HepG2 (cell line): ENCODE measurements around the gene TEX13B. TPM values are rescaled to one million over a fixed set of nuclear protein-coding genes. Genes with fewer than 3 reads are reported as not detected.

Experiments
- ATAC-seq: fragments of 200-7000 bp; cut with Tn5 transposase; 3 replicates; pipeline ENCODE4 v1.9.1; 2020; ENCODE audit warnings: mild to moderate bottlenecking, moderate library complexity
- BruUV-seq: library from RNA; stranded (reverse); fragments of 400-500 nt; replicated peaks from 2 replicates; lab custom pipeline; 2021; lab: Mats Ljungman, UMichigan
- CTCF ChIA-PET: fragments of 300-600 bp; formaldehyde crosslinking; extraction: SDS; loops from one replicate; lab custom pipeline; 2021; ENCODE audit warnings: low total read pairs, inconsistent platforms, low intra/inter-chr PET ratio; lab: Yijun Ruan, JAX
- POLR2A ChIA-PET: fragments of 350-600 bp; sonication (Branson Sonifier 250); formaldehyde crosslinking; loops from one replicate; lab custom pipeline; 2020; ENCODE audit warnings: antibody characterized with exemption, inconsistent platforms; lab: Yijun Ruan, JAX
- DNase-seq: peaks from one replicate; pipeline ENCODE4 v3.0.0-alpha.2; 2015; ENCODE audit warnings: low spot score
- FAIRE-seq: peaks from 3 replicates; lab custom pipeline; 2011; peaks lifted over from hg19 to GRCh38; lab: Jason Lieb, UNC
- H2AFZ ChIP-seq: one replicate; pipeline ENCODE4 v1.6.1; 2011; ENCODE audit warnings: low read length, inconsistent platforms
- H3K27ac ChIP-seq: fragments of 300-600 bp; 3 replicates; pipeline ENCODE4 v1.8.0; 2011; ENCODE audit warnings: mixed run types, mild to moderate bottlenecking, mixed read lengths, low read length, inconsistent platforms; ENCODE audit not compliant: insufficient read depth; ENCODE audit errors: extremely low read length
- H3K27me3 ChIP-seq, 2 experiments: fragments of 200-600 bp in 1 of 2; 2 replicates in 1 of 2; 3 replicates in 1 of 2; pipeline versions ENCODE4 v1.6.0 to v1.8.0; 2011; ENCODE audit warnings: low read length in 2 of 2, mild to moderate bottlenecking in 2 of 2, moderate library complexity in 2 of 2, inconsistent platforms in 1 of 2; ENCODE audit not compliant: insufficient read depth in 2 of 2, control insufficient read depth in 1 of 2
- H3K36me3 ChIP-seq, 2 experiments: fragments of 200-600 bp in 1 of 2; replicated peaks in 1 of 2; 2 replicates in 1 of 2; 3 replicates in 1 of 2; pipeline versions ENCODE4 v1.5.1 to v1.8.0; 2011; ENCODE audit warnings: low read length in 2 of 2, inconsistent platforms in 1 of 2; ENCODE audit not compliant: insufficient read depth in 2 of 2, control insufficient read depth in 1 of 2
- H3K4me1 ChIP-seq: 2 replicates; pipeline ENCODE4 v1.5.1; 2012; ENCODE audit warnings: low read length, inconsistent platforms; ENCODE audit not compliant: insufficient read depth
- H3K4me2 ChIP-seq: 2 replicates; pipeline ENCODE4 v1.6.0; 2011; ENCODE audit warnings: low read depth, low read length, inconsistent platforms
- H3K4me3 ChIP-seq, 3 experiments: fragments of 200-600 bp in 1 of 3; sonication (generic), shearing (Covaris generic) in 1 of 3; replicated peaks in 1 of 3; 2 replicates each; pipeline ENCODE4 v1.5.1; 2011 to 2016; ENCODE audit warnings: low read length in 3 of 3, inconsistent platforms in 2 of 3, low read depth in 2 of 3, mild to moderate bottlenecking in 2 of 3, control low read depth in 1 of 3, mixed read lengths in 1 of 3; ENCODE audit not compliant: insufficient read depth in 1 of 3
- H3K79me2 ChIP-seq: one replicate; pipeline ENCODE4 v1.6.1; 2011; ENCODE audit warnings: low read length, inconsistent platforms; ENCODE audit not compliant: insufficient read depth
- H3K9ac ChIP-seq: 2 replicates; pipeline ENCODE4 v1.6.0; 2011; ENCODE audit warnings: mild to moderate bottlenecking, low read depth, low read length, inconsistent platforms; ENCODE audit not compliant: insufficient read depth
- H3K9me3 ChIP-seq: 2 replicates; pipeline ENCODE4 v1.5.1; 2012; ENCODE audit warnings: mild to moderate bottlenecking, low read length
- H4K20me1 ChIP-seq: 2 replicates; pipeline ENCODE4 v1.6.0; 2011; ENCODE audit warnings: inconsistent platforms, mild to moderate bottlenecking, low read length, moderate library complexity; ENCODE audit not compliant: insufficient read depth
- CBFB ChIP-seq: sonication (generic); formaldehyde crosslinking; IDR thresholded peaks from 2 replicates; pipeline ENCODE4 v1.4.0; 2020; ENCODE audit warnings: missing genetic modification reagents
- CREB1 ChIP-seq, 2 experiments: fragments of 450-650 bp in 1 of 2; IDR thresholded peaks; 2 replicates each; pipeline ENCODE4 v1.6.1; 2016 to 2017; ENCODE audit warnings: control low read depth in 1 of 2, mild to moderate bottlenecking in 1 of 2, missing compliant biosample characterization in 1 of 2, missing genetic modification characterization in 1 of 2
- KLF16 ChIP-seq, 2 experiments: sonication (generic) in 1 of 2; formaldehyde crosslinking in 1 of 2; IDR thresholded peaks; 2 replicates each; pipeline versions ENCODE4 v1.6.1 to v1.8.0; 2016 to 2023; ENCODE audit warnings: missing genetic modification reagents in 2 of 2, missing compliant biosample characterization in 1 of 2
- SIX1 ChIP-seq: sonication (generic); formaldehyde crosslinking; IDR thresholded peaks from 2 replicates; pipeline ENCODE4 v1.4.0; 2020; ENCODE audit warnings: missing genetic modification reagents, borderline replicate concordance
- TARDBP ChIP-seq: sonication (generic); formaldehyde crosslinking; IDR thresholded peaks from 2 replicates; pipeline ENCODE4 v1.8.0; 2022; ENCODE audit warnings: mild to moderate bottlenecking, missing genetic modification reagents
- ZBTB37 ChIP-seq: sonication (generic); formaldehyde crosslinking; IDR thresholded peaks from 2 replicates; pipeline ENCODE4 v1.4.0; 2020; ENCODE audit warnings: mild to moderate bottlenecking, missing genetic modification reagents
- ZNF121 ChIP-seq: sonication (generic); formaldehyde crosslinking; IDR thresholded peaks from 2 replicates; pipeline ENCODE4 v1.5.0; 2020; ENCODE audit warnings: mild to moderate bottlenecking, missing genetic modification reagents
- ZNF138 ChIP-seq: sonication (generic); formaldehyde crosslinking; IDR thresholded peaks from 2 replicates; pipeline ENCODE4 v1.5.0; 2020; ENCODE audit warnings: mild to moderate bottlenecking, low read depth, missing genetic modification reagents
- ZNF503 ChIP-seq: sonication (generic); formaldehyde crosslinking; IDR thresholded peaks from 2 replicates; pipeline ENCODE4 v1.4.0; 2020; ENCODE audit warnings: missing genetic modification reagents
- ZNF660 ChIP-seq: sonication (generic); formaldehyde crosslinking; IDR thresholded peaks from 2 replicates; pipeline ENCODE4 v1.5.1; 2020; ENCODE audit warnings: mild to moderate bottlenecking, low read depth, missing genetic modification reagents, borderline replicate concordance
- WGBS: methylation state at CpG from one replicate; pipeline ENCODE4 v1.1.6; 2017; ENCODE audit warnings: low lambda C conversion rate; 5-methylcytosine and 5-hydroxymethylcytosine counted together
- in situ Hi-C: cut with HindIII; loops from 2 replicates; pipeline ENCODE4 v1.10.0; 2017; ENCODE audit warnings: low pct_unique_long_range_greater_than_20kb; ENCODE audit not compliant: extremely low pct_ligation_motif_present
- intact Hi-C: fragments of 100-400 bp; cut with micrococcal nuclease; formaldehyde crosslinking; loops from one replicate; pipeline ENCODE4 v1.10.0; 2022; ENCODE audit not compliant: unreplicated experiment
- polyA plus RNA-seq, 8 experiments: library from polyadenylated mRNA; depleted of rRNA in 3 of 8; stranded (reverse) in 7 of 8; unstranded in 1 of 8; fragments of >200 nt; fragmentation: Illumina TruSeq in 4 of 8; extraction: Trizol in 4 of 8; gene quantifications; 2 replicates each; pipeline versions ENCODE4 v1.2.1 to v1.2.3, GENCODE V29; 2011 to 2016; ENCODE audit warnings: low read depth in 4 of 8, missing spikeins in 1 of 8, mixed read lengths in 1 of 8; ENCODE audit not compliant: insufficient read depth in 1 of 8
- total RNA-seq, 5 experiments: library from RNA; depleted of rRNA; stranded (reverse); fragments of >200 nt; fragmentation: Illumina TruSeq; extraction: Trizol; gene quantifications; 2 replicates each; pipeline ENCODE4 v1.2.3, GENCODE V29; 2016; ENCODE audit warnings: low read depth in 1 of 5
- TF ChIP-seq, protein P1 (sequence below): sonication (generic); formaldehyde crosslinking; IDR thresholded peaks from 2 replicates; pipeline ENCODE4 v1.5.0; 2020; ENCODE audit warnings: missing genetic modification reagents

Gene TEX13B
- total and polyA plus RNA-seq, 2 of the 13 experiments (the other 11 are each of a cell fraction or from before 2014, with no cell fraction given): not detected

- no peak overlapping the region for H3K9ac ChIP-seq
- H3K79me2 ChIP-seq: no peaks in the 10 kb centered on the region
- FAIRE-seq (no peak), ATAC-seq (no peak), DNase-seq (no peak)
- no peak overlapping the region for H3K27ac ChIP-seq
- TF ChIP-seq, protein P1, sequence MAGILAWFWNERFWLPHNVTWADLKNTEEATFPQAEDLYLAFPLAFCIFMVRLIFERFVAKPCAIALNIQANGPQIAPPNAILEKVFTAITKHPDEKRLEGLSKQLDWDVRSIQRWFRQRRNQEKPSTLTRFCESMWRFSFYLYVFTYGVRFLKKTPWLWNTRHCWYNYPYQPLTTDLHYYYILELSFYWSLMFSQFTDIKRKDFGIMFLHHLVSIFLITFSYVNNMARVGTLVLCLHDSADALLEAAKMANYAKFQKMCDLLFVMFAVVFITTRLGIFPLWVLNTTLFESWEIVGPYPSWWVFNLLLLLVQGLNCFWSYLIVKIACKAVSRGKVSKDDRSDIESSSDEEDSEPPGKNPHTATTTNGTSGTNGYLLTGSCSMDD (CRISPR knock-in tag): no peak
- TF ChIP-seq CBFB (CRISPR knock-in tag) (no peak), CREB1 (IDR thresholded peaks at IDR 0.05) (no peak), CREB1 (CRISPR knock-in tag; IDR thresholded peaks at IDR 0.05) (no peak), KLF16 (CRISPR knock-in tag; IDR thresholded peaks at IDR 0.05) (no peak), ZNF660 (no peak), ZBTB37 (CRISPR knock-in tag) (no peak), ZNF503 (CRISPR knock-in tag) (no peak), ZNF121 (CRISPR knock-in tag) (no peak), ZNF138 (CRISPR knock-in tag) (no peak), TARDBP (CRISPR knock-in tag) (no peak), SIX1 (no peak)
- ChIA-PET POLR2A (no interaction called here), CTCF (no interaction called here)
- no peak overlapping the region for H3K4me2 ChIP-seq
- BruUV-seq: no TSS peak
- intact Hi-C loops: no loop called here
- no peaks in the 10 kb centered on the region for H3K9me3 ChIP-seq
- H4K20me1 ChIP-seq: no peaks in the 10 kb centered on the region
- in situ Hi-C loops: no loop called here
- H3K4me3 ChIP-seq: no peak overlapping the region
- H3K27me3 ChIP-seq: no peaks in the 10 kb centered on the region
- WGBS: 100% methylated on average over 1 of the region's 1 CpG
- H3K36me3 ChIP-seq: no peaks in the 10 kb centered on the region
- no peak overlapping the region for H2AFZ ChIP-seq
- H3K4me1 ChIP-seq: no peaks in the 10 kb centered on the region
These were observed 43.2 kb upstream of the TEX13B start for GRCh38 chrX:108025376-108025775.
